OCI-LY7 (cell line): ENCODE data around the gene TXNRD1. TPM values are rescaled to one million over a fixed set of nuclear protein-coding genes. Genes with fewer than 3 reads are reported as not detected.

ENCODE experiments used
- BruUV-seq: library from RNA; stranded (reverse); fragments of 400-500 nt; replicated peaks from 2 replicates; lab custom pipeline; 2021; lab: Mats Ljungman, UMichigan
- CTCF ChIA-PET: fragments of 300-600 bp; sonication (Branson Sonifier 250); formaldehyde crosslinking; loops from one replicate; lab custom pipeline; 2022; ENCODE audit warnings: antibody characterized with exemption; ENCODE audit not compliant: unreplicated experiment; lab: Charles Lee
- POLR2A ChIA-PET: fragments of 300-600 bp; sonication (Branson Sonifier 250); formaldehyde crosslinking; loops from one replicate; lab custom pipeline; 2022; ENCODE audit warnings: antibody characterized with exemption; lab: Charles Lee
- DNase-seq: peaks from one replicate; pipeline ENCODE4 v3.0.0-alpha.2; 2015; ENCODE audit warnings: low spot score
- H2AFZ ChIP-seq: fragments of 200-600 bp; sonication (generic), shearing (Covaris generic); 2 replicates; pipeline ENCODE4 v1.6.1; 2014; ENCODE audit warnings: mild to moderate bottlenecking, antibody characterized with exemption, low read length, moderate library complexity
- H3K27ac ChIP-seq: fragments of 200-600 bp; sonication (generic); 2 replicates; pipeline ENCODE4 v1.5.1; 2014; ENCODE audit warnings: mixed run types, low read depth, mild to moderate bottlenecking, moderate library complexity, low read length, inconsistent platforms; ENCODE audit not compliant: poor library complexity, severe bottlenecking
- H3K36me3 ChIP-seq: fragments of 200-600 bp; sonication (generic); 2 replicates; pipeline ENCODE4 v1.6.1; 2014; ENCODE audit warnings: mild to moderate bottlenecking, antibody characterized with exemption, low read length, moderate library complexity, mixed read lengths; ENCODE audit not compliant: insufficient read depth
- H3K4me1 ChIP-seq: fragments of 200-600 bp; sonication (generic); 2 replicates; pipeline ENCODE4 v1.5.1; 2014; ENCODE audit warnings: mild to moderate bottlenecking, low read length; ENCODE audit not compliant: insufficient read depth, poor library complexity, severe bottlenecking
- H3K4me2 ChIP-seq: fragments of 200-600 bp; sonication (generic); 2 replicates; pipeline ENCODE4 v1.6.1; 2014; ENCODE audit warnings: mild to moderate bottlenecking, low read length
- H3K4me3 ChIP-seq: fragments of 200-600 bp; sonication (generic); 2 replicates; pipeline ENCODE4 v1.5.1; 2014; ENCODE audit warnings: mild to moderate bottlenecking, low read depth, low read length; ENCODE audit not compliant: poor library complexity, severe bottlenecking
- H3K79me2 ChIP-seq: fragments of 200-600 bp; sonication (generic); 2 replicates; pipeline ENCODE4 v1.6.1; 2016; ENCODE audit warnings: low read depth, mild to moderate bottlenecking, low read length, moderate library complexity, mixed read lengths; ENCODE audit not compliant: insufficient read depth
- H3K9me2 ChIP-seq: fragments of 200-600 bp; sonication (generic); 2 replicates; pipeline ENCODE4 v1.6.1; 2016; ENCODE audit warnings: mild to moderate bottlenecking, low read length, mixed read lengths; ENCODE audit not compliant: insufficient read depth
- H3K9me3 ChIP-seq: fragments of 200-600 bp; sonication (generic); 2 replicates; pipeline ENCODE4 v1.6.1; 2014; ENCODE audit warnings: mild to moderate bottlenecking, mixed run types, low read length, mixed read lengths
- H4K20me1 ChIP-seq: fragments of 200-600 bp; sonication (generic); 2 replicates; pipeline ENCODE4 v1.6.1; 2014; ENCODE audit warnings: mild to moderate bottlenecking, antibody characterized with exemption, low read length, moderate library complexity, mixed read lengths; ENCODE audit not compliant: insufficient read depth
- CTCF ChIP-seq: fragments of 200-600 bp; sonication (generic); conservative IDR thresholded peaks from 2 replicates; pipeline ENCODE4 v1.5.1; 2014; ENCODE audit warnings: mild to moderate bottlenecking, antibody characterized with exemption, low read length, moderate library complexity, mixed read lengths
- EZH2phosphoT487 ChIP-seq: fragments of 200-600 bp; sonication (generic); IDR thresholded peaks from 2 replicates; pipeline ENCODE4 v1.6.1; 2018; ENCODE audit warnings: low read depth, borderline replicate concordance, mild to moderate bottlenecking, mixed run types, antibody characterized with exemption, low read length, moderate library complexity, mixed read lengths
- intact Hi-C: fragments of 100-400 bp; cut with micrococcal nuclease; formaldehyde crosslinking; loops from one replicate; pipeline ENCODE4 v1.10.0; 2022; ENCODE audit not compliant: unreplicated experiment
- total RNA-seq, 2 experiments: library from RNA; depleted of rRNA in 1 of 2; stranded (reverse); fragments of >200 nt in 1 of 2; shearing (Covaris generic) in 1 of 2; gene quantifications; 2 replicates each; pipeline ENCODE4 v1.2.3, GENCODE V29; 2014 to 2022

Gene TXNRD1
- total RNA-seq, 2 experiments from 2014 or later, result 117 to 132 TPM

- CTCF ChIA-PET, result no interaction called here
- POLR2A ChIA-PET, result interaction anchor here (0.7 to 0.9 kb wide), 2 partner anchors 442 to 695 kb away, joined by 3 to 4 read pairs; no protein-coding TSS in a partner anchor
Observed at GRCh38 chr12:104375775-104376174, 160.2 kb downstream of the TXNRD1 start.

DNA sequence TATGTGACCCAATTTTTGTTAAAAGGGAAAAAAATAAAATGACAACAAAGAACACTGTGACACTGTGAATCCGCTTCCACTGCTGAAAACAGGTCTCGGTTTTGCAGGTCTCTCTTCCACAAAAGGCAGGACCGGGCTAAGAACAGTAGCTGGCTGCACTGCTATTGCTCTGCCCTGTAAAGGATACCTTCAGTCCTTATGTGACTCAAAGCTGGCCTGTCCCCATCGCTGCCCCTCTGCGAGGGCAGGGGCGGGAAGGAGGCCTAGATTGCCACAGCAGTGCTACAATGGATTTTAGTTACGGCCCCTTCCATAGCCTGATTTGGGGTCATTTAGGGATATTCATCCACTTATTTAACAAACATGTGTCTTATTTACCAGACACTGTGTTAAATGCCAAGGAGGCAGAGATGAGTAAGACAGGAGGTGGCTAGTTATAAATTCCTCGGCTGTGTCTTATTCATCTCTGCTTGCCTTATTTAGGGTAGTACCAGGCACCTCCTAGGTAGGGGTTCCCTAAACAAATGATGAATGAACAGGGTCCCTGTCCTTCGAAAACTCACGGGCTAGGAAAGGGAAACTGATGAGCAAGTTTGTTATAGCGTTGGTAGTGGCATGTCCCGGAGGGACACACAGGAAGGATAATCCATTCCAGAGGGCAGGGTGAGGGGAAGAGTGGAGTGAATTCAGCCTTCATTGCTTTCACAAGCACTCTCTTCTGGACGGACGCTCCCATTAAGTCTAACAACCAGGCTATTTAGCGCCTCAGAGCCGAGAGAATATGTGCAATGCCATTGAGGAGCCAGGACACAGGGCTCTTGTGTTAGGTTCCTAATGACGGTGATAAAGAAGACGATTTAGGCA lies 161.3 kb downstream of the TXNRD1 start:
- Histone ChIP-seq H2AFZ (no peak overlapping the region), H3K27ac (no peak overlapping the region), H3K4me3 (no peak overlapping the region), H3K79me2 (no peaks in the 10 kb centered on the region), H3K36me3 (no peaks in the 10 kb centered on the region), H3K9me3 (no peaks in the 10 kb centered on the region), H3K9me2 (no peaks in the 10 kb centered on the region), H3K4me1 (peaks cover 9% of the 10 kb centered on the region), H3K4me2 (no peak overlapping the region), H4K20me1 (no peaks in the 10 kb centered on the region)
- TF ChIP-seq CTCF (no peak), EZH2phosphoT487 (no peak)
- ChIA-PET CTCF (no interaction called here), POLR2A (no interaction called here)
- BruUV-seq, result no TSS peak
- no peak for DNase-seq
- intact Hi-C loops, result no loop called here

More at GRCh38 chr12:104375775-104376174, 160.2 kb downstream of the TXNRD1 start:
- Histone ChIP-seq H3K9me3 (no peaks in the 10 kb centered on the region), H3K79me2 (no peaks in the 10 kb centered on the region), H2AFZ (no peak overlapping the region), H3K9me2 (no peaks in the 10 kb centered on the region), H3K4me3 (no peak overlapping the region), H3K27ac (no peak overlapping the region), H3K4me1 (peaks cover 4% of the 10 kb centered on the region), H3K36me3 (no peaks in the 10 kb centered on the region), H4K20me1 (no peaks in the 10 kb centered on the region), H3K4me2 (no peak overlapping the region)
- intact Hi-C loops, result no loop called here
- no peak for DNase-seq
- no peak for TF ChIP-seq CTCF
- no peak for TF ChIP-seq EZH2phosphoT487
- no TSS peak for BruUV-seq

DNA sequence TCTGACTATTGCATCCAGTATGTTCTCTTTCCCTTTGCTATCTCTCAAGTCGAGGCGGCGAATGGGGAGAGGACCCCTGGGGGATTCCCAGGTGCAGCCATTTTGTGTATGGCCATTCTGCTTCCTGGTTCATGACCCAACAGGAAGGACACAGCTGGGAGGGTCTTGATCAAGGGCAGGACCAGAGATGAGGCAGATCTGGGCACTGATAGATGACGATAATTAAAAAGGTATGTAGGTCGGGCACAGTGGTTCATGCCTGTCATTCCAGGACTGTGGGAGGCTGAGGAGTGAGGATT lies 161.9 kb downstream of the TXNRD1 start:
- Histone ChIP-seq H3K9me3 (no peaks in the 10 kb centered on the region), H2AFZ (no peak overlapping the region), H3K4me3 (no peak overlapping the region), H3K9me2 (no peaks in the 10 kb centered on the region), H3K4me1 (peaks cover 9% of the 10 kb centered on the region), H3K4me2 (no peak overlapping the region), H3K27ac (no peak overlapping the region), H4K20me1 (no peaks in the 10 kb centered on the region), H3K36me3 (no peaks in the 10 kb centered on the region), H3K79me2 (no peaks in the 10 kb centered on the region)
- intact Hi-C loops, result no loop called here
- BruUV-seq, result no TSS peak
- no peak for DNase-seq
- TF ChIP-seq EZH2phosphoT487 (no peak), CTCF (no peak)
- ChIA-PET CTCF (no interaction called here), POLR2A (no interaction called here)
